Measurements from ENCODE around the gene LDHD. TPM values are rescaled to one million over a fixed set of nuclear protein-coding genes. Genes with fewer than 3 reads are reported as not detected.
A peak's percentile ranks its signal among the peaks of the same experiment; 100 is the strongest.

The LDHD gene
- total and polyA plus RNA-seq, 9 of the 15 experiments (the other 6 are each of a cell fraction or from before 2014, with no cell fraction given): 0.19 to 0.86 (median 0.54) TPM; not detected in 3

DNA sequence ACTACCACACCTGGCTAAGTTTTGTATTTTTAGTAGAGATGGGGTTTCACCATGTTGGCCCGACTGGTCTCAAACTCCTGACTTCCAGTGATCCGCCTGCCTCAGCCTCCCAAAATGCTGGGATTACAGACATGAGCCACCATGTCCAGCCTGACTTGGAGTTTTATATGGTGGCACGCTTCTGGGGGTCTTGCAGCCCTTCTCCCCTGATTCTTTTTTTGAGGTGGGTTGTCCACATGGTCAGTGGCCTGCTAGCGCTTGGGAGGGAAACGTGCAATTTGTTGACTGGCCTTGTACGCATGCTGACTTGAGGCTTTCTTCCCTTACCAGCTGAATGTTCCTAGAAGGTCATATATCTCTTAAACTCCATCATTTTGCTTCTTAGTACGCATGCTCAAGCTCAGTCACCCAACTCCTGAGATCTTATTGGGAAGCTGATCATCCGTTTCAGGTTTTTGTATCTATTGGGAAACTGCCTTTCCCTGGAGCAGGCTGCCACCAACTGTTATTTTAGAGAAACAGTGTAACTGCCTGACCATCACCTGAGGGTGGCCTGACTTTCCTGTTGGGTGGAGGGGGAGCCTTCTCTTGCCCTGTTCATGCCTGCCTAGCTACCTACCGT is 13.7 kb upstream of the LDHD start (continued):
- TF ChIP-seq, protein P1, sequence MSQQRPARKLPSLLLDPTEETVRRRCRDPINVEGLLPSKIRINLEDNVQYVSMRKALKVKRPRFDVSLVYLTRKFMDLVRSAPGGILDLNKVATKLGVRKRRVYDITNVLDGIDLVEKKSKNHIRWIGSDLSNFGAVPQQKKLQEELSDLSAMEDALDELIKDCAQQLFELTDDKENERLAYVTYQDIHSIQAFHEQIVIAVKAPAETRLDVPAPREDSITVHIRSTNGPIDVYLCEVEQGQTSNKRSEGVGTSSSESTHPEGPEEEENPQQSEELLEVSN (IDR thresholded peaks at IDR 0.05; ENCODE audit: borderline replicate concordance in 1 of 2, extremely low read depth in 1 of 2, insufficient read depth in 1 of 2, insufficient read length in 1 of 2, low read depth in 1 of 2, low read length in 1 of 2, poor library complexity in 1 of 2, severe bottlenecking in 1 of 2): peak in 1 of 2 experiments; percentile 61
- no peak for TF ChIP-seq ZNF124 (CRISPR knock-in tag; IDR thresholded peaks at IDR 0.05)
- no peak for TF ChIP-seq ZNF354B (CRISPR knock-in tag; IDR thresholded peaks at IDR 0.05)
- peak; percentile 80 to 84 for TF ChIP-seq NRF1 (conservative IDR thresholded peaks at IDR 0.05 in 1 of 2, IDR thresholded peaks at IDR 0.05 in 1 of 2)
- TF ChIP-seq NBN (IDR thresholded peaks at IDR 0.05; ENCODE audit: low read depth): 0 out of 2 replicates have a peak, but pooled peaks have one; percentile 14
- TF ChIP-seq, protein P2, sequence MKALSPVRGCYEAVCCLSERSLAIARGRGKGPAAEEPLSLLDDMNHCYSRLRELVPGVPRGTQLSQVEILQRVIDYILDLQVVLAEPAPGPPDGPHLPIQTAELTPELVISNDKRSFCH (CRISPR knock-in tag; IDR thresholded peaks at IDR 0.05): no peak
- TF ChIP-seq, protein P2 (tag; IDR thresholded peaks at IDR 0.05): 0 out of 2 replicates have a peak, but pooled peaks have one; percentile 3
- TF ChIP-seq, protein P3, sequence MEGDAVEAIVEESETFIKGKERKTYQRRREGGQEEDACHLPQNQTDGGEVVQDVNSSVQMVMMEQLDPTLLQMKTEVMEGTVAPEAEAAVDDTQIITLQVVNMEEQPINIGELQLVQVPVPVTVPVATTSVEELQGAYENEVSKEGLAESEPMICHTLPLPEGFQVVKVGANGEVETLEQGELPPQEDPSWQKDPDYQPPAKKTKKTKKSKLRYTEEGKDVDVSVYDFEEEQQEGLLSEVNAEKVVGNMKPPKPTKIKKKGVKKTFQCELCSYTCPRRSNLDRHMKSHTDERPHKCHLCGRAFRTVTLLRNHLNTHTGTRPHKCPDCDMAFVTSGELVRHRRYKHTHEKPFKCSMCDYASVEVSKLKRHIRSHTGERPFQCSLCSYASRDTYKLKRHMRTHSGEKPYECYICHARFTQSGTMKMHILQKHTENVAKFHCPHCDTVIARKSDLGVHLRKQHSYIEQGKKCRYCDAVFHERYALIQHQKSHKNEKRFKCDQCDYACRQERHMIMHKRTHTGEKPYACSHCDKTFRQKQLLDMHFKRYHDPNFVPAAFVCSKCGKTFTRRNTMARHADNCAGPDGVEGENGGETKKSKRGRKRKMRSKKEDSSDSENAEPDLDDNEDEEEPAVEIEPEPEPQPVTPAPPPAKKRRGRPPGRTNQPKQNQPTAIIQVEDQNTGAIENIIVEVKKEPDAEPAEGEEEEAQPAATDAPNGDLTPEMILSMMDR (IDR thresholded peaks at IDR 0.05 in 2 of 3, conservative IDR thresholded peaks at IDR 0.05 in 1 of 3; ENCODE audit: insufficient read depth in 2 of 3, low read depth in 1 of 3, low read length in 3 of 3): peak; percentile 44 to 63 (median 45); a peak in 5 of 6 replicates
- no peak for TF ChIP-seq CREM (IDR thresholded peaks at IDR 0.05; ENCODE audit: low read depth)
- TF ChIP-seq POLR3A (IDR thresholded peaks at IDR 0.05; ENCODE audit: borderline replicate concordance, extremely low read depth, insufficient read depth, insufficient read length): no peak
- TF ChIP-seq, protein P4, sequence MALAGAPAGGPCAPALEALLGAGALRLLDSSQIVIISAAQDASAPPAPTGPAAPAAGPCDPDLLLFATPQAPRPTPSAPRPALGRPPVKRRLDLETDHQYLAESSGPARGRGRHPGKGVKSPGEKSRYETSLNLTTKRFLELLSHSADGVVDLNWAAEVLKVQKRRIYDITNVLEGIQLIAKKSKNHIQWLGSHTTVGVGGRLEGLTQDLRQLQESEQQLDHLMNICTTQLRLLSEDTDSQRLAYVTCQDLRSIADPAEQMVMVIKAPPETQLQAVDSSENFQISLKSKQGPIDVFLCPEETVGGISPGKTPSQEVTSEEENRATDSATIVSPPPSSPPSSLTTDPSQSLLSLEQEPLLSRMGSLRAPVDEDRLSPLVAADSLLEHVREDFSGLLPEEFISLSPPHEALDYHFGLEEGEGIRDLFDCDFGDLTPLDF (CRISPR knock-in tag; IDR thresholded peaks at IDR 0.05): no peak
- TF ChIP-seq, protein P5, sequence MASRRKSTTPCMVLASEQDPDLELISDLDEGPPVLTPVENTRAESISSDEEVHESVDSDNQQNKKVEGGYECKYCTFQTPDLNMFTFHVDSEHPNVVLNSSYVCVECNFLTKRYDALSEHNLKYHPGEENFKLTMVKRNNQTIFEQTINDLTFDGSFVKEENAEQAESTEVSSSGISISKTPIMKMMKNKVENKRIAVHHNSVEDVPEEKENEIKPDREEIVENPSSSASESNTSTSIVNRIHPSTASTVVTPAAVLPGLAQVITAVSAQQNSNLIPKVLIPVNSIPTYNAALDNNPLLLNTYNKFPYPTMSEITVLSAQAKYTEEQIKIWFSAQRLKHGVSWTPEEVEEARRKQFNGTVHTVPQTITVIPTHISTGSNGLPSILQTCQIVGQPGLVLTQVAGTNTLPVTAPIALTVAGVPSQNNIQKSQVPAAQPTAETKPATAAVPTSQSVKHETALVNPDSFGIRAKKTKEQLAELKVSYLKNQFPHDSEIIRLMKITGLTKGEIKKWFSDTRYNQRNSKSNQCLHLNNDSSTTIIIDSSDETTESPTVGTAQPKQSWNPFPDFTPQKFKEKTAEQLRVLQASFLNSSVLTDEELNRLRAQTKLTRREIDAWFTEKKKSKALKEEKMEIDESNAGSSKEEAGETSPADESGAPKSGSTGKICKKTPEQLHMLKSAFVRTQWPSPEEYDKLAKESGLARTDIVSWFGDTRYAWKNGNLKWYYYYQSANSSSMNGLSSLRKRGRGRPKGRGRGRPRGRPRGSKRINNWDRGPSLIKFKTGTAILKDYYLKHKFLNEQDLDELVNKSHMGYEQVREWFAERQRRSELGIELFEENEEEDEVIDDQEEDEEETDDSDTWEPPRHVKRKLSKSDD (conservative IDR thresholded peaks at IDR 0.05; ENCODE audit: low read length): no peak
- TF ChIP-seq NFATC3 (IDR thresholded peaks at IDR 0.05): no peak
- TF ChIP-seq CREBBP (IDR thresholded peaks at IDR 0.05; ENCODE audit: low read depth, low read length): no peak
- no peak for TF ChIP-seq BCOR (IDR thresholded peaks at IDR 0.05)
- TF ChIP-seq ZNF224 (CRISPR knock-in tag; IDR thresholded peaks at IDR 0.05): no peak
- TF ChIP-seq LCOR (CRISPR knock-in tag; IDR thresholded peaks at IDR 0.05): 0 out of 2 replicates have a peak, but pooled peaks have one; percentile 45
- no peak for TF ChIP-seq GABPA (tag; conservative IDR thresholded peaks at IDR 0.05; ENCODE audit: low read depth)
- TF ChIP-seq, protein P6, sequence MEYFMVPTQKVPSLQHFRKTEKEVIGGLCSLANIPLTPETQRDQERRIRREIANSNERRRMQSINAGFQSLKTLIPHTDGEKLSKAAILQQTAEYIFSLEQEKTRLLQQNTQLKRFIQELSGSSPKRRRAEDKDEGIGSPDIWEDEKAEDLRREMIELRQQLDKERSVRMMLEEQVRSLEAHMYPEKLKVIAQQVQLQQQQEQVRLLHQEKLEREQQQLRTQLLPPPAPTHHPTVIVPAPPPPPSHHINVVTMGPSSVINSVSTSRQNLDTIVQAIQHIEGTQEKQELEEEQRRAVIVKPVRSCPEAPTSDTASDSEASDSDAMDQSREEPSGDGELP (CRISPR knock-in tag; IDR thresholded peaks at IDR 0.05; ENCODE audit: borderline replicate concordance): 0 out of 2 replicates have a peak, but pooled peaks have one; percentile 23
